AG04450 (cell line): ENCODE data around the gene CCSER1. TPM values are rescaled to one million over a fixed set of nuclear protein-coding genes. Genes with fewer than 3 reads are reported as not detected.

Experiments
- CTCF ChIA-PET: fragments of 300-600, 350-600 bp; formaldehyde crosslinking; extraction: SDS; loops from one replicate; lab custom pipeline; 2022; ENCODE audit warnings: antibody characterized with exemption, inconsistent platforms; lab: Charles Lee
- POLR2A ChIA-PET: fragments of 350-600 bp; formaldehyde crosslinking; extraction: SDS; loops from one replicate; lab custom pipeline; 2021; ENCODE audit warnings: antibody characterized with exemption, inconsistent platforms; lab: Yijun Ruan, JAX
- DNase-seq: peaks from one replicate; pipeline ENCODE4 v3.0.0-alpha.2; 2011; ENCODE audit warnings: low read depth, low spot score
- H3K27ac ChIP-seq: one replicate; pipeline ENCODE4 v1.5.1; 2012; ENCODE audit warnings: low read depth, low read length, control low read depth
- H3K27me3 ChIP-seq: one replicate; pipeline ENCODE4 v1.6.0; 2012; ENCODE audit warnings: low read length; ENCODE audit not compliant: control insufficient read depth, insufficient read depth
- H3K4me3 ChIP-seq: 2 replicates; pipeline ENCODE4 v1.5.1; 2011; ENCODE audit warnings: mild to moderate bottlenecking, low read depth, low read length, control low read depth
- H3K9me3 ChIP-seq: 2 replicates; pipeline ENCODE4 v1.5.1; 2012; ENCODE audit warnings: low read length; ENCODE audit not compliant: control insufficient read depth, insufficient read depth
- polyA plus RNA-seq: library from polyadenylated mRNA; depleted of rRNA; stranded (reverse); fragments of >200 nt; gene quantifications from 2 replicates; pipeline ENCODE4 v1.2.3, GENCODE V29; 2011
- TF ChIP-seq, protein P1 (sequence below): IDR thresholded peaks from 2 replicates; pipeline ENCODE4 v1.5.1; 2011; ENCODE audit warnings: low read depth, low read length, control low read depth, inconsistent platforms

The CCSER1 gene
- polyA plus RNA-seq, 1 experiment = not detected

DNA sequence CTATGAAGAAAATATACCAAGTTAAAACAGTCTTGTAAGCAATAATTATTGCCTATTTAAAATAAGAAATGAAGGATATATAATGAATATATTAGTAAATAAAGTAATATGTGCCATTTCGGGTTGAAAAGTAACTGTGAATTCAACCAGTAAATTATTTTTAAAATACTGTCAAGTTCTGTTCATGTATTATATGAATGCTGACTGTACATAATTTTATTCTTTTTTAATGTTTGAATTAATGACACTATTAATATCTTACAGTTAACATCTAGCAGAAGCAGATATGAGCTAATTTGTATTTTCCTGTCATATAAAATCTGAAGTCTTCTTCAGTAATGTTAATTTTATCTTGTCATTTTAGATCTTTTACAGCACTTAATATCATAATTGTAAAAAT lies 632.9 kb downstream of the CCSER1 start:
- Histone ChIP-seq H3K9me3 (peaks cover 3% of the 10 kb centered on the region; the same call in 1 of the 2 replicates), H3K27me3 (no peaks in the 10 kb centered on the region), H3K27ac (no peak overlapping the region), H3K4me3 (no peak overlapping the region)
- ChIA-PET POLR2A (no interaction called here), CTCF (no interaction called here)
- no peak for DNase-seq
- TF ChIP-seq, protein P1, sequence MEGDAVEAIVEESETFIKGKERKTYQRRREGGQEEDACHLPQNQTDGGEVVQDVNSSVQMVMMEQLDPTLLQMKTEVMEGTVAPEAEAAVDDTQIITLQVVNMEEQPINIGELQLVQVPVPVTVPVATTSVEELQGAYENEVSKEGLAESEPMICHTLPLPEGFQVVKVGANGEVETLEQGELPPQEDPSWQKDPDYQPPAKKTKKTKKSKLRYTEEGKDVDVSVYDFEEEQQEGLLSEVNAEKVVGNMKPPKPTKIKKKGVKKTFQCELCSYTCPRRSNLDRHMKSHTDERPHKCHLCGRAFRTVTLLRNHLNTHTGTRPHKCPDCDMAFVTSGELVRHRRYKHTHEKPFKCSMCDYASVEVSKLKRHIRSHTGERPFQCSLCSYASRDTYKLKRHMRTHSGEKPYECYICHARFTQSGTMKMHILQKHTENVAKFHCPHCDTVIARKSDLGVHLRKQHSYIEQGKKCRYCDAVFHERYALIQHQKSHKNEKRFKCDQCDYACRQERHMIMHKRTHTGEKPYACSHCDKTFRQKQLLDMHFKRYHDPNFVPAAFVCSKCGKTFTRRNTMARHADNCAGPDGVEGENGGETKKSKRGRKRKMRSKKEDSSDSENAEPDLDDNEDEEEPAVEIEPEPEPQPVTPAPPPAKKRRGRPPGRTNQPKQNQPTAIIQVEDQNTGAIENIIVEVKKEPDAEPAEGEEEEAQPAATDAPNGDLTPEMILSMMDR = no peak

GRCh38 chr4:90766837-90767236 lies 639.6 kb downstream of the CCSER1 start:
- Histone ChIP-seq H3K9me3 (no peaks in the 10 kb centered on the region), H3K4me3 (no peak overlapping the region), H3K27me3 (no peaks in the 10 kb centered on the region), H3K27ac (no peak overlapping the region)
- TF ChIP-seq, protein P1 = no peak
- ChIA-PET POLR2A (no interaction called here), CTCF (no interaction called here)
- DNase-seq = no peak

DNA sequence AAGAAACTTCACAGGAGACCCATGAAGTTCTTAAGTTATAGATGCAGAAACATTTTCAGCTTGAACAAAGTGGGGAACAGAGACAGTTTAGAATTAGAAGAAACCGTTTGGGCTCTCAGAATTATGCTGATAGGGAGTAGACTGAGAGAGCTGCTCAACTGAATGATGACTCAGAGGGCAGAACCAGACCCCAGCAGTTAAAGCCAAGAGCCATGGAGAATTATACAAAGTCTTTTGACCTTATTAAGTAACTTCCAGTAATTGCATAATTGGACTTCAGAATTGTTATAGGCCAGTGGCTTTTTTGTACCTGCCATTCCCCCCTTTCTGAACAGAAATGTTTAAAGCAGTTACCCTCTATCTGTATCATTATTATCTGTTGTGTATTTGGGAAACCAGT lies 642.1 kb downstream of the CCSER1 start:
- Histone ChIP-seq H3K27me3 (no peaks in the 10 kb centered on the region), H3K9me3 (peaks cover 2% of the 10 kb centered on the region; the same call in 1 of the 2 replicates), H3K4me3 (no peak overlapping the region), H3K27ac (no peak overlapping the region)
- TF ChIP-seq, protein P1 = no peak
- no peak for DNase-seq
- ChIA-PET CTCF (no interaction called here), POLR2A (no interaction called here)

DNA sequence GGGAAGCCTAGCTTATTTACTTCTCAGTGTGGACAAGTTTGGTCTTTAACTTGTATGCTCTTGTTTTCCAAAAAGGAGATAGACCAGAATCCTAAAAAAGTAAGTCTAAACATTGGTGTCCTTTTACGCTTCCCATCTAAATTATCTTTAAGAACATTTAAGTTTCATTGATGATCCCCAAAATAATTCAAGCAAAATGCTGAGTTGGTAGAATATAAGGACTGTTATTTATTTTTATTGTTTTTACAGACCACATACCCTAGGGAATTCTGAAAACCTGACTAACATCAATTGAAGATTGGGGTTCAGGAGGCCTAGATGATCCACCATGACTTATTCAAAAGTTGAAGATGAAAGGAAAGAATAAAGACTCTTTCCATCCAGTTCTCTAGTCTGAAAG lies 653.0 kb downstream of the CCSER1 start:
- DNase-seq = no peak
- TF ChIP-seq, protein P1 = no peak
- POLR2A ChIA-PET = no interaction called here
- H3K9me3 ChIP-seq = peaks cover 4% of the 10 kb centered on the region; the same call in 1 of the 2 replicates
- H3K27me3 ChIP-seq = no peaks in the 10 kb centered on the region
- CTCF ChIA-PET = no interaction called here
- no peak overlapping the region for H3K27ac ChIP-seq
- no peak overlapping the region for H3K4me3 ChIP-seq

DNA sequence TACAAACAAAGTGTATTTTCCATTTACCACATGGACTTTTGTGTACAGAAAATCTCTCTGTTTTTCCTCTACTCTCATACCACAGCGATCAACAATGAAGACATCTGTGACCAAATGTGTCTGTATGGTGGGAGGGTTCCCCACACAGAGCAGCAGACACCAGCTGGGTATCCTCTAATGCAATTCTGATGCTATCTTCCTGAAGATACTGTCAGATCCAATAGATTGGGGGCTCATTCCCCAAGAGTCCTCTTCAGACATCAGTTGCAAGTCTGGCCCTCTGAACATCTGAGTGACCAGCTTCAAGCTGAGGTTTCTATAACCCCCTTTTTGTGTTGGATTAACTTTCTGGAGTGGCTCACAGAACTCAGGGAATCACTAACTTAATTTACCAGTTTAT lies 659.4 kb downstream of the CCSER1 start:
- Histone ChIP-seq H3K4me3 (no peak overlapping the region), H3K9me3 (peaks cover 4% of the 10 kb centered on the region; the same call in 1 of the 2 replicates), H3K27me3 (no peaks in the 10 kb centered on the region), H3K27ac (no peak overlapping the region)
- POLR2A ChIA-PET = no interaction called here
- TF ChIP-seq, protein P1 = no peak
- no peak for DNase-seq
- CTCF ChIA-PET = no interaction called here
